KBM-7 (cell line): ENCODE results near the gene SPTSSB.

Source experiments
- DNase-seq: peaks from one replicate; pipeline ENCODE4 v3.0.0-alpha.2; 2015
- in situ Hi-C: fragments of 300-500 bp; cut with MboI; formaldehyde crosslinking; loops from 2 replicates; pipeline ENCODE4 v1.14.3; 2020; ENCODE audit warnings: low sequenced_read_pairs, low pct_unique_long_range_greater_than_20kb, mixed read lengths

The SPTSSB gene, protein sequence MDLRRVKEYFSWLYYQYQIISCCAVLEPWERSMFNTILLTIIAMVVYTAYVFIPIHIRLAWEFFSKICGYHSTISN

GRCh38 chr3:161371441-161372320 is at the start of gene SPTSSB:
Gene SPTSSB, minus strand, starts transcription at chr3:161371517. Its CDS starts 25,194 bp downstream, at chr3:161346323.
- in situ Hi-C loops = no loop called here
- DNase-seq = peak; percentile 66

GRCh38 chr3:161420746-161421145 is 49.4 kb upstream of the SPTSSB start:
- DNase-seq = no peak
- in situ Hi-C loops = loop anchor here (25.0 kb wide), 2 partner anchors 483 to 733 kb away; partner anchors contain the start of gene ARL14

DNA sequence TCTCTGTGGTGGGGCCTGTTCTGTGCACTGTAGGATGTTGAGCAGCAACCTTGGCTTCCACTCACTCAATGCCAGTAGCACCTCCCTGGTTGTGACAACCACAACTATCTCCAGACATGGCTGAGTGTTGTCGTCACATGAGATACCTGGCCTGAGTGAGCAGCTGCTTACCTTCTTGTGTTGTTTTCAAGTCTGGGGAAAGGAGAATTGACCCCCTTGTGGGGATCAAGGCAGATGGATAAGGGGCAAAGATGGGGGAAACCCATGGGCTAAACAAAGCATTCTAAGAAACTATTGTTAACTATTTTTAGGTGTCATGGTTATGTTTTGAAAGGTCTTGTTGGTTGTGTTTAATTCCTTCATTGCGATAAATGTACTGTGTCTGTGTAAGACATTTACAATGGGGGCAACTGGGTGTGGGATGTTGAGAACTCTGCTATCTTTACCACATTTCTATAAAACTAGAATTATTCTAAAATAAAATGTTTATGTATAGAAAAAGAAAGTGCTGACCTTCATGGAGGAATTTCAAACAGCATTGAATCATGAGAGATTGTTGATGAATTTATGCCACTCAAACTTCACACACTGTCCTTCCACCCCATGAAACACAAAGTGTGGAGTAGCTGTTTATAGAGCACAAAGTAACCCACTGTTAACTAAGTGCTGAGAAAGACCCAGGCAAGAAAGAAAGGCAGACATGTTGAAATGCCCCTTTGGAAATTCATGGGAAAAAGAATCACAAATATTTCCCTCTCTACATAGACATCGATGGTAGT is 48.4 kb upstream of the SPTSSB start:
- no peak for DNase-seq
- in situ Hi-C loops = loop anchor here (25.0 kb wide), 2 partner anchors 482 to 732 kb away; partner anchors contain the start of gene ARL14

- in situ Hi-C loops = loop anchor here (25.0 kb wide), 2 partner anchors 478 to 728 kb away; partner anchors contain the start of gene ARL14
- no peak for DNase-seq
Measured at GRCh38 chr3:161415506-161416231, 44.4 kb upstream of the SPTSSB start.

DNA sequence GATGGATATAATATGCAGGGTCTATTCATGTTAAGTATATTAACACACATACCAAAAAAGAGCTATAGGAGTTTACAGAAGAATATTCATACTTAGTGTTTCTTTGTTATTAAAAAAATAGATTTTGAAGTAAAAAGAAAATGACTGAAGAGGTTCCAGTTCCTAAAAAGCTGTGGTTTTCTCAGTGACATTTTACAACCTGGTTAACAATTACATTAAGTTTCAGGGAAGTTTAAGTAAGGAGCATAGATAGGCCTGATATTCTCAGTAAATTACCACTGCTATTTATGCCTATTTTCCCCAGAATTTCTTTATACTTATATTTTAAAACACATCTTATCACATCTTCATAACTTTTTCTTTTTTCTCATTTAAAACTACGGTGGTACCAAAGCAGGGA is 43.6 kb upstream of the SPTSSB start:
- in situ Hi-C loops = loop anchor here (25.0 kb wide), 2 partner anchors 478 to 728 kb away; partner anchors contain the start of gene ARL14
- no peak for DNase-seq

- in situ Hi-C loops = loop anchor here (25.0 kb wide), 2 partner anchors 477 to 727 kb away; partner anchors contain the start of gene ARL14
- no peak for DNase-seq
Measured at GRCh38 chr3:161413855-161414210, 42.5 kb upstream of the SPTSSB start.

GRCh38 chr3:161413127-161413854 is 42.0 kb upstream of the SPTSSB start:
- no peak for DNase-seq

DNA sequence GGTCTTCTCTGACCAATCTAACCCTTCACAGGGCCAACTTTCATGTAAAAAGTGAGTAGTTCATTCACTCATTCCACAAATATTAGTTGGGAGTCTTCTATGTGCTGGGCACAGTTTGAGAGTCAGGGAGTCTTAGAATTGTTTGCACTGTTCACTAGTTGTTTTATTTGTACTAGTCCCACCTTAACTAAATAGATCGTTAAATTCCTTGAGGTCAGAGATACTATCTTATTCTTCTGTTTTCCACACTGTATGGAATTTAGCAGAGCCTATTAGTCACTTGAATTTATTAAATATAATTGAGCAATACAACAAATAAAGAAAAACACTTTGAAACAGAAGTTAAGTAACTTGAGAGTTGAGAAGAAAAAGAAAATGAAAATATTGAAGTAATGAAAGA is 40.8 kb upstream of the SPTSSB start:
- DNase-seq = no peak
- in situ Hi-C loops = loop anchor here (25.0 kb wide), 2 partner anchors 475 to 725 kb away; partner anchors contain the start of gene ARL14

More at GRCh38 chr3:161413127-161413854, 42.0 kb upstream of the SPTSSB start:
- in situ Hi-C loops = loop anchor here (25.0 kb wide), 2 partner anchors 476 to 726 kb away; partner anchors contain the start of gene ARL14

DNA sequence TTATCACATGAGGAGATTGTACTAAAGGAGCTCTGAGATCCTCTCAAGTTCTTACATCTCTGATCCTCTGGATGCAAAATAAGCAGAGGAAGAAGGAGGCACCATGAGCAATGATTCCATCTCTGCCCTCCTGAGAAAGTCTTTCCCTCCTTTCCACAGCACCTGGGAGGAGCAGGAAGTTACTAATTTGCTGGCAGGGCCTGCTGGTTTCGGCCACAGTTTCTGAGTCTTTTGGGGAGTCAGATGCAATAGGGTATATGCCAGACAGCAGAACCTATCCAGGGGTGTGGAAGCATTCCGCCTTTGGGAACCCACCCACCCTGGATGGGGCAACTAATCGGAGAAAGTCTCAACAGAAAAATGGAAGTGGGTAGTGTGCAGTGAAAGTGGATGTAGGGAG is 38.5 kb upstream of the SPTSSB start:
- in situ Hi-C loops = loop anchor here (25.0 kb wide), 2 partner anchors 473 to 723 kb away; partner anchors contain the start of gene ARL14
- no peak for DNase-seq

DNA sequence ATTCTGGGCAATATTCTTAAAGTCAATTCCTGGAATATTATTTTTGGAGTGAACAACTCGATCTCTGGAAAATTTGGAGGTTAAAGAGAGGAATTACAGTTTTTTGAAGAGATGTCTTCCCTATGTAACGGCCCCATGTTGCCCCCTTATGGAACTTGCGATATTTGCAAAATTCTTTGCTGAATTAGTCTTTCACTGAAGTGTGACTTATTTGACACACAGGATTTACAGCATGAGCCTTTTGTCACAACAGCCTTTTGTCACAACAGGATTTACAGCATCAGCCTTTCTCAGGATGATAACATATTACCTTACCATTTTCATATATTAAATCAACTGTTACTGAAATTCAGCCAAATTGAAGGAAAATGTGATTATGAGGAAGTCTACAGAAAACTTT is 37.8 kb upstream of the SPTSSB start:
- in situ Hi-C loops = loop anchor here (25.0 kb wide), 2 partner anchors 472 to 722 kb away; partner anchors contain the start of gene ARL14
- DNase-seq = peak; percentile 68

DNA sequence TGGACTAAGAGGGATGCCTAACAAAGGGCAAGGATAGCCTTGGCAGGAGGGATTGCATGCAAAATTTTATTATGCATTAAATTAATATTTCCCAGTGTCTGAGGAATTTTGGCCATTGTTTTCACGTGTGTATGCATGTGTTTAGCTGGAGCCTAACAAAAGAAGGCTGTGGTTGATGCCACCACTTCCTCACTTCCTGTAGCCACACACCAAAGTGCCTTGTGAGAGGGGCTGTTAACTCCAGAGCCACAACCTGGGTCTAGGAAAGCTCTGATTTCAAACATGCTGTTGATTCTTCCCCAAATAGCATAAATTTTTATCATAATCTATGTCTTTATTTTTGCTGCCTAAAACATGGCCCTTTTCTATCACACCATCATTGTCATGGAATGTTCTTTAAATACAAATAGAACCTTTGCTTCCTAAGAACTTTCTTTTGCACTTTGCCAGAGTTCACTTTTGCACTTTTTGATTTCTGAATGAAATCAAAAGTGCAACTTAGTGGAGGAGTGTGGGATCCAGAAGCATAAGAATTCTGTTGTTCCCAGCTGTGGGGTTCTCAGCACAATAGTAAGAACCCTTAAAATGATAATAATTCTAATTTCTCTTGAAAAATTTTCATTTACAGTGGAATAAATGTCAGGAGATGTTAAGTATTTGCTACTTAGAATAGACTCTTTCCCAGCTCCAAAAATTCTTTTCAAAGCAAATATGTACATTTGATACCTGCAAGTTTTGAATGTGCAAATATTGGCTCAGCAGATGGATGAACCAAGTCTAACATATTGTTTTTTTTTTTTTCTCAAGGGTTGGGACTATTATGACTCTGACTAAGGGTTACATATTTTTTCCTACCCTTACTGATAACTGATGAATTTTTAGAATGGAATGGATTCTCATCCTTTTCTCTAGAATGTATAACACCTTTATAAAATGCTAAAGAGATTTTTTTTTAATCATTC is 35.6 kb upstream of the SPTSSB start:
- DNase-seq = peak; percentile 44
- in situ Hi-C loops = loop anchor here (25.0 kb wide), 2 partner anchors 470 to 720 kb away; partner anchors contain the start of gene ARL14

DNA sequence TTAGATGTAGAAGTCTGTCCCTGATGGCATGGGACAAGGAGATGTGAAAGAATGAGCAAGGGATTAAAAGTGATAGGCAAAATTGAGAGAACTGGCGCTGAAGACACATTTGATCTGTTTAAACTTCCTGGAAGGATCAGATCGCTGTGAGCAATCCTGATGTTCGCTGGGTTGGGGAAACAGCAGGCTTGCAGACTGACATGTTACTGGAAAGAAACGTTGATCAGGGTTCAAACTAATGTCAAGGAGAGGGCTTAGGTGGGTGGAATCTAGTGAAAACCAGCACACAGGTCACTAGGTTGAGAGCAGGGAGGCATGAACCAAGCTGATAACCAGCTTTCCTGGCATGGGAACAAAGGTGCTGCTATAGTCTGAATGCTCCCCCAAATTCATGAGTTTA is 34.5 kb upstream of the SPTSSB start:
- in situ Hi-C loops = loop anchor here (25.0 kb wide), 2 partner anchors 469 to 719 kb away; partner anchors contain the start of gene ARL14
- no peak for DNase-seq

GRCh38 chr3:161405087-161405486 is 33.8 kb upstream of the SPTSSB start:
- in situ Hi-C loops = loop anchor here (25.0 kb wide), 2 partner anchors 468 to 718 kb away; partner anchors contain the start of gene ARL14

GRCh38 chr3:161403251-161403650 is 31.9 kb upstream of the SPTSSB start:
- in situ Hi-C loops = loop anchor here (25.0 kb wide), 2 partner anchors 466 to 716 kb away; partner anchors contain the start of gene ARL14
- DNase-seq = no peak

More at GRCh38 chr3:161405087-161405486, 33.8 kb upstream of the SPTSSB start:
- no peak for DNase-seq

- in situ Hi-C loops = loop anchor here (25.0 kb wide), 2 partner anchors 464 to 714 kb away; partner anchors contain the start of gene ARL14
- DNase-seq = no peak
Measured at GRCh38 chr3:161401389-161401788, 30.1 kb upstream of the SPTSSB start.

DNA sequence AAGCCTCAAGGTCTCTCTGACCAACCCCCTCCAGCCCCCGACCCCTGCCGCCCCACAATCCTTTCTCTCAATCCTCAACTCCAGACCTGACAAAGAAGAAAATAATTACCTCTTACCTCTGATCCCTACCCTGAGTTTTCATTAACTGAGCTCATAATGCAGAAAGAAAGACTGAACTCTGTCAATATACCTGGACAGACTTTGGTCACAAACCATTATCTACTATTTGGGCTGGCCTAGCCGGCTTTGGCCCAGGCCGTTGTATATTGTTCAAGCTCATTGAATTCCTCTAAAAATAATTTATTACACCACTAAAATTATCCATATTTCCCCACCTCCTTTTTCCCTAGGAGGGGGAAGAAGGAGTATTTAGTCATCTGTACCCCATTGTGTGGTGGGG is 29.3 kb upstream of the SPTSSB start:
- in situ Hi-C loops = loop anchor here (25.0 kb wide), 2 partner anchors 463 to 713 kb away; partner anchors contain the start of gene ARL14
- no peak for DNase-seq
